GM23338 (cell line): ENCODE data around the gene RCAN3. TPM values are rescaled to one million over a fixed set of nuclear protein-coding genes. Genes with fewer than 3 reads are reported as not detected.

Experiments used
- ATAC-seq: fragments of 200-7000 bp; cut with Tn5 transposase; 3 replicates; pipeline ENCODE4 v1.9.1; 2020
- DNase-seq: peaks from one replicate; pipeline ENCODE4 v3.0.0-alpha.2; 2015; ENCODE audit warnings: low spot score
- H2AFZ ChIP-seq: fragments of 200-600 bp; sonication (generic); 2 replicates; pipeline ENCODE4 v1.8.0; 2016; ENCODE audit warnings: antibody characterized with exemption, mild to moderate bottlenecking, moderate library complexity
- H3F3A ChIP-seq: fragments of 200-600 bp; sonication (generic); replicated peaks from 2 replicates; pipeline ENCODE4 v1.8.0; 2017; ENCODE audit warnings: antibody characterized with exemption, mixed run types, low read depth
- H3K27ac ChIP-seq: fragments of 200-600 bp; sonication (generic); 2 replicates; pipeline ENCODE4 v1.6.1; 2016; ENCODE audit warnings: low read depth
- H3K27me3 ChIP-seq: fragments of 200-600 bp; sonication (generic); 2 replicates; pipeline ENCODE4 v1.8.0; 2016; ENCODE audit warnings: mild to moderate bottlenecking, mixed run types, moderate library complexity; ENCODE audit not compliant: insufficient read depth
- H3K36me3 ChIP-seq: fragments of 200-600 bp; sonication (generic); 2 replicates; pipeline ENCODE4 v1.8.0; 2016; ENCODE audit warnings: mild to moderate bottlenecking; ENCODE audit not compliant: insufficient read depth
- H3K4me1 ChIP-seq: fragments of 200-600 bp; sonication (generic); 2 replicates; pipeline ENCODE4 v1.8.0; 2016; ENCODE audit warnings: mild to moderate bottlenecking, moderate library complexity; ENCODE audit not compliant: insufficient read depth
- H3K4me2 ChIP-seq: fragments of 200-600 bp; sonication (generic); 2 replicates; pipeline ENCODE4 v1.7.1; 2017; ENCODE audit warnings: mixed run types
- H3K4me3 ChIP-seq: fragments of 200-600 bp; sonication (generic); 2 replicates; pipeline ENCODE4 v1.6.1; 2016; ENCODE audit warnings: mixed run types
- H3K79me2 ChIP-seq: fragments of 200-600 bp; sonication (generic); replicated peaks from 2 replicates; pipeline ENCODE4 v1.8.0; 2017; ENCODE audit warnings: mild to moderate bottlenecking; ENCODE audit not compliant: insufficient read depth
- H3K9me2 ChIP-seq: fragments of 200-600 bp; sonication (generic); 2 replicates; pipeline ENCODE4 v1.8.0; 2017; ENCODE audit not compliant: insufficient read depth
- H4K20me1 ChIP-seq: fragments of 200-600 bp; sonication (generic); replicated peaks from 2 replicates; pipeline ENCODE4 v1.8.0; 2017; ENCODE audit warnings: mild to moderate bottlenecking; ENCODE audit not compliant: insufficient read depth
- H3K27ac Mint-ChIP-seq: 2 replicates; pipeline ENCODE4 v1.8.0; 2020; ENCODE audit warnings: inconsistent platforms, mild to moderate bottlenecking, moderate library complexity, mixed read lengths
- H3K27me3 Mint-ChIP-seq: 3 replicates; pipeline ENCODE4 v1.8.0; 2022; ENCODE audit warnings: low read depth, mild to moderate bottlenecking, moderate library complexity, mixed read lengths, inconsistent platforms; ENCODE audit not compliant: insufficient read depth, poor library complexity
- H3K36me3 Mint-ChIP-seq: 3 replicates; pipeline ENCODE4 v1.8.0; 2021; ENCODE audit warnings: low read depth, mild to moderate bottlenecking, inconsistent platforms, moderate library complexity, mixed read lengths
- H3K4me1 Mint-ChIP-seq: 3 replicates; pipeline ENCODE4 v1.8.0; 2020; ENCODE audit warnings: mild to moderate bottlenecking, inconsistent platforms, mixed read lengths
- H3K4me3 Mint-ChIP-seq: 3 replicates; pipeline ENCODE4 v1.8.0; 2021; ENCODE audit warnings: moderate library complexity, mild to moderate bottlenecking, inconsistent platforms, mixed read lengths
- H3K9me3 Mint-ChIP-seq: 3 replicates; pipeline ENCODE4 v1.8.0; 2020; ENCODE audit warnings: moderate library complexity, mild to moderate bottlenecking, inconsistent platforms, mixed read lengths
- CTCF ChIP-seq, 2 experiments: fragments of 200-600 bp in 1 of 2; sonication (generic) in 1 of 2; conservative IDR thresholded peaks; 2 replicates each; pipeline versions ENCODE4 v1.5.1 to v1.6.1; 2016 to 2017; ENCODE audit warnings: antibody characterized with exemption in 2 of 2, low read depth in 2 of 2, mild to moderate bottlenecking in 2 of 2, moderate library complexity in 1 of 2
- ETS1 ChIP-seq: IDR thresholded peaks from 2 replicates; pipeline ENCODE4 v1.6.1; 2016; ENCODE audit warnings: antibody characterized with exemption
- EZH2 ChIP-seq: fragments of 200-600 bp; sonication (generic); IDR thresholded peaks from one replicate; pipeline ENCODE4 v1.8.0; 2017; ENCODE audit warnings: antibody characterized with exemption, mild to moderate bottlenecking, low read depth; ENCODE audit not compliant: unreplicated experiment
- EZH2phosphoT487 ChIP-seq: fragments of 200-600 bp; sonication (generic); IDR thresholded peaks from one replicate; pipeline ENCODE4 v1.8.1; 2018; ENCODE audit warnings: antibody characterized with exemption; ENCODE audit not compliant: unreplicated experiment
- JUNB ChIP-seq: IDR thresholded peaks from one replicate; pipeline ENCODE4 v1.6.1; 2016; ENCODE audit warnings: antibody characterized with exemption; ENCODE audit not compliant: unreplicated experiment
- NANOG ChIP-seq: IDR thresholded peaks from 2 replicates; pipeline ENCODE4 v1.6.1; 2016; ENCODE audit warnings: antibody characterized with exemption, borderline replicate concordance
- POLR2AphosphoS5 ChIP-seq: IDR thresholded peaks from 2 replicates; pipeline ENCODE4 v1.6.1; 2016; ENCODE audit warnings: antibody characterized with exemption, low read depth
- REST ChIP-seq: IDR thresholded peaks from one replicate; pipeline ENCODE4 v1.6.1; 2018; ENCODE audit warnings: antibody characterized with exemption; ENCODE audit not compliant: unreplicated experiment
- ZNF331 ChIP-seq: fragments of 250-450 bp; sonication (Bioruptor Pico); IDR thresholded peaks from 2 replicates; pipeline ENCODE4 v1.5.0; 2020; ENCODE audit warnings: low read depth, mild to moderate bottlenecking, moderate library complexity
- ZNF462 ChIP-seq: fragments of 250-450 bp; sonication (Bioruptor Pico); IDR thresholded peaks from 2 replicates; pipeline ENCODE4 v1.5.0; 2020; ENCODE audit warnings: mild to moderate bottlenecking, moderate library complexity
- polyA plus RNA-seq: library from polyadenylated mRNA; unstranded; fragments of >200 nt; fragmentation: Nextera tagmentation; extraction: Ambion mirVana; gene quantifications from 2 replicates; pipeline ENCODE4 v1.2.1, GENCODE V29; 2016
- total RNA-seq: library from RNA; depleted of rRNA; stranded (reverse); fragments of >200 nt; shearing (Covaris generic); gene quantifications from 2 replicates; pipeline ENCODE4 v1.2.3, GENCODE V29; 2014

Gene RCAN3
- total and polyA plus RNA-seq, 2 experiments from 2014 or later = 8.9 to 11.2 TPM

- peaks cover 14% of the 10 kb centered on the region for H3K4me1 ChIP-seq
- H2AFZ ChIP-seq = no peak overlapping the region
- Mint-ChIP-seq H3K9me3 (peaks cover 17% of the 10 kb centered on the region), H3K27ac (no peak overlapping the region), H3K4me3 (no peak overlapping the region; the same call in 2 of the 3 replicates), H3K36me3 (peaks cover 3% of the 10 kb centered on the region; the same call in 2 of the 3 replicates), H3K4me1 (peaks cover 25% of the 10 kb centered on the region), H3K27me3 (peaks cover 5% of the 10 kb centered on the region)
- H3K27me3 ChIP-seq = no peaks in the 10 kb centered on the region
- DNase-seq (no peak), ATAC-seq (no peak)
- H3K27ac ChIP-seq = no peak overlapping the region
- H3K9me2 ChIP-seq = 0 out of 2 replicates have a peak, but pooled peaks cover 2% of the 10 kb centered on the region
- H3K4me3 ChIP-seq = no peak overlapping the region
- TF ChIP-seq EZH2 (no peak), ETS1 (no peak), POLR2AphosphoS5 (no peak), NANOG (no peak), CTCF (conservative IDR thresholded peaks at IDR 0.05; ENCODE audit: low read depth in 2 of 2) (no peak), EZH2phosphoT487 (no peak), REST (no peak)
- no peak overlapping the region for H3K4me2 ChIP-seq
- no peaks in the 10 kb centered on the region for H3K36me3 ChIP-seq
- H3K79me2 ChIP-seq = no peaks in the 10 kb centered on the region
- no peaks in the 10 kb centered on the region for H4K20me1 ChIP-seq
- no peaks in the 10 kb centered on the region for H3F3A ChIP-seq
Measured at GRCh38 chr1:24562625-24563024, 60.0 kb downstream of the RCAN3 start.

GRCh38 chr1:24564695-24565094 lies 62.1 kb downstream of the RCAN3 start:
- Histone ChIP-seq H3K27ac (no peak overlapping the region), H3K4me3 (no peak overlapping the region), H3K9me2 (0 out of 2 replicates have a peak, but pooled peaks cover 2% of the 10 kb centered on the region), H4K20me1 (no peaks in the 10 kb centered on the region), H2AFZ (no peak overlapping the region), H3K4me1 (peaks cover 14% of the 10 kb centered on the region), H3K27me3 (no peaks in the 10 kb centered on the region), H3K36me3 (no peaks in the 10 kb centered on the region), H3F3A (no peaks in the 10 kb centered on the region), H3K4me2 (no peak overlapping the region), H3K79me2 (no peaks in the 10 kb centered on the region)
- Mint-ChIP-seq H3K27ac (no peak overlapping the region), H3K9me3 (peaks cover 17% of the 10 kb centered on the region), H3K4me1 (peaks cover 20% of the 10 kb centered on the region), H3K36me3 (peaks cover 3% of the 10 kb centered on the region; the same call in 2 of the 3 replicates), H3K27me3 (peaks cover 3% of the 10 kb centered on the region), H3K4me3 (no peak overlapping the region)
- ATAC-seq (no peak), DNase-seq (no peak)
- TF ChIP-seq ZNF462 (CRISPR knock-in tag) = no peak
- TF ChIP-seq JUNB = no peak
- no peak for TF ChIP-seq ZNF331 (CRISPR knock-in tag)
